NCI-H2029 treated with DMSO at 0.1 percent for 48 hours (cell line): Measurements from ENCODE around the gene DNAH8.
"Not testable (repeated sequence)": the region's sequence is repeated elsewhere in the genome, so short reads cannot be mapped to it uniquely, and the experiment has no call there.

ENCODE experiments used
- DNase-seq: peaks from one replicate; lab custom pipeline; 2025; lab: John Stamatoyannopoulos, UW

The DNAH8 gene

DNA sequence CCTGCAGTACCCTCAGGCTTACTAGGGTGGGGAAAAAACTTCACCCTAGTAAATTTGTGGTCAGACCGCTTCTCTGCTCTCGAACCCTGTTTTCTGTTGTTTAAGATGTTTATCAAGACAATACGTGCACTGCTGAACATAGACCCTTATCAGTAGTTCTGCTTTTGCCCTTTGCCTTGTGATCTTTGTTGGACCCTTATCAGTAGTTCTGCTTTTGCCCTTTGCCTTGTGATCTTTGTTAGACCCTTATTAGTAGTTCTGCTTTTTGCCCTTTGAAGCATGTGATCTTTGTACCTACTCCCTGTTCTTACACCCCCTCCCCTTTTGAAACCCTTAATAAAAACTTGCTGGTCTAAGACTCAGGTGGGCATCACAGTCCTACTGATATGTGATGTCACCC lies 15.4 kb upstream of the DNAH8 start:
- not testable (repeated sequence) for DNase-seq

DNA sequence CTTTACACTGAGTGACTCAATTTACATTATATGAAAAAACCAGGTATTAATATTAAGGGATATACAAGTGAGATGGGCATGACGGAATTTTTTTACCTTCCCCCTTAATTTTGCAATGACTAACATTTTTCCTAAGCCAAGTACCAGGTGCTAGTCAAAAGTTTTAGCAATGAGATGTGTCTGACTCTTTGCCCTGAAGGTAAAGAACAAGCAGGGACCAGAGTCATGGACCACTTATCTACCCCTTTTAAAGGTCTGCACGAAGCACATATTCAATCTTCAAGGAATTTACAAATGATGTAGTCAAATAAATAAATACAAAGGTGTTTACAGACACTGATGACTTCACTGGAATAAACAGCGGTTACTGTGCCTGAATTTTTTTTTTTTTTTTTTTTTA lies 13.6 kb upstream of the DNAH8 start:
- DNase-seq = no peak

DNA sequence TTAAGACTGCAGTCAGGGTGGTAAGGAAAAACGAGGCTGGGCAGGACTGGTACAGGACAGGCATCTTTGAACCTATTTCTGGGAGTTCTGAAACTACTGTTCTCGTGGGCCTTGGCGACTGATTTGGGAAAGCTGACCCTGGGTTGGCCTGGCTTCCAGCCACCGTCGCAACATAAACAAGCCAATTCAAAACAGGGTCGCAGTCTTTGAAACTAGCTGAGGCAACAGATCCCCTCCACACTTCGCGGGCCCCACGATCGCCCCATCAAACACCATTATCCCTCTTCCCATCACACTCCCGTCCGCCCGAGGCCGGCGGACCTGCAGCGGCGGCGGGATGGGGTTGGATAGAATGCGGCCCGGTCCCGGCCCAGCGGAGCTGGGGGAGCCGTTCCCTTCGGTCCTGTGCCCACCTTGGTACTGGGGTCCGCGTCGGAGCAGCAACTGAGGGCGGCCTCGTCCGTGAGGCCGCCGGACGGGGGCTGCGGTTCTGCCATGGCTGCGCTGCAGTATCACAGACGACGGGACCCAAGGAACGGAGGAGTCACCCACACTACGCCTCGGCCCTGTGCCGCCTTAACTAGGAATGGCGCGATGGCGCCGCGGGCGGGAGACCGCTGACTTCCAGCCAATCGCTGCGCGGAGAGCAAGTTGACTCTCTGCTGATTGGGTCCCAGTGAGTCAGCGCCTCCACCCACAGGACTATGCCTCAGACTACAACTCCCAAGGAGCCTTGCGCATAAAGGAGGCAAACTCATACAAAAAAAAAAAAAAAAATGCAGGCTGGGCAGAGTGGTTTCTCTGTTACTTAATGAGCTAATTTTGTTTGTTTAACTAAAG lies 12.3 kb upstream of the DNAH8 start, which contains the start of gene GLO1:
GLO1 (minus strand) TSS at position 588 of the 840 bp plus-strand sequence; CDS start at position 497, 91 bp downstream.
- DNase-seq = peak; percentile 85

DNA sequence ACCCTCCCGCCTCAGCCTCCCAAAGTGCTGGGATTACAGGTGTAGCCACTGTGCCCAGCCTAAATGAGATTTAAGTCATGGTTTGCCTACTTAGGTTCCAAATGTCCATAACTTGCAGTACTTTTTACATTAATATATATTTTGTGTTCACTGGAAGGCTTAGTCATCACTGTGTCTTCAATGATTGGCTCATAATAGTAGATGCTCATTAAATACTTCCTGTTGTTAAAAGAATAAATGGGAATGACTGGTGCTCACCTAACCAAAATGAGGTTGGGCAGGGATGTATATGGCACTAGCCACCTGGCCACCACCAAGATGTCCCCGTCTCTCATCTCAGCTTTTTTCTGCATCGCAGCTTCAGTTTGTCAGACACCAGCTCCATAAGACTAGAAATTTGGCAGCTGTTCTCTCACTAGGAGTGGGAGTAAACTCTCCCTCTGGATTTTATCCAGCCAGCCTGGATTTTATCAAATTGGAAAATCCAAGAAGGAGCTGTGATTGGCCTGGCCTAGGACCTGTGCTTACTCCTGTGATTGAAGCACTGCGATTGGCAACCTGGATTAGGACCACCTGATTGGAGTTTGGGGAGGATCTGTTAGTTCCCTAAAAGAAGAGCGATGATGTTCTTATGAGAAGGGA lies 11.0 kb upstream of the DNAH8 start:
- no peak for DNase-seq

DNA sequence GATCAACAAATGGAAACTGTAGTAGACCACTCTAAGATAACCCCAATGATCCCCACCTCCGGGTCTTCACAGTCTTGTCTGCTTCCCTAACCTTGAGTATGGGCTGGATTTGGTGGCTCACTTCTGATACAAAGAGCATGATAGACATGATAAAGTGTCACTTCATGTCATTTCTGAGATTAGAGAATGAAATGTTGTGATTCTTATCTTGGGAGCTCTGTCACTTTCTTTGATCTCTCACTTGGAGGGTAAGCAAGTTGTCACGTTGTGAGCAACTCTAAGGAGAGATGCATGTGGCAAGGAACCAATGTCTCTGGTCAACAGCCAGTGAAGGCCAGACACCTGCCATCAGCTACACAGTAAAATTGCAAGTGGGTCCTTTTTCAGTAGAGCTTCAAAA lies 9.2 kb upstream of the DNAH8 start:
- DNase-seq = no peak

DNA sequence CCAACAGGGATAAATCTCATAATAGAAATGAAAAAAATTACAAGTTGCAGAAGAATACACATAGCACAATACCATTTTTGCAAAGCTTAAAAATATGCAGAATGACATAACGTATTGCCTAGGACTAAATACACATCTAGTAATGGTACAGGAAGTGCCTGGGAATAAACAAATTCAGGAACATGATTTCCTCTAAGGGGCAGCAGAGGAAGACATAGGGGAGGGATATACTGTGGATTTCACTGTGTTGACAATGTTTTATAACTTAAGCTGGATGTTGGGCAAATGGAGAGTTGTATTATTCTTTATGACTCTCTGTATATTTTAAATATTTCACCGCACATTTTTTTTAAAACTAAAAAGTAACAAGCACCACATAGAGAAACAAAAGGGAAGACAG lies 6.6 kb upstream of the DNAH8 start:
- no peak for DNase-seq

DNA sequence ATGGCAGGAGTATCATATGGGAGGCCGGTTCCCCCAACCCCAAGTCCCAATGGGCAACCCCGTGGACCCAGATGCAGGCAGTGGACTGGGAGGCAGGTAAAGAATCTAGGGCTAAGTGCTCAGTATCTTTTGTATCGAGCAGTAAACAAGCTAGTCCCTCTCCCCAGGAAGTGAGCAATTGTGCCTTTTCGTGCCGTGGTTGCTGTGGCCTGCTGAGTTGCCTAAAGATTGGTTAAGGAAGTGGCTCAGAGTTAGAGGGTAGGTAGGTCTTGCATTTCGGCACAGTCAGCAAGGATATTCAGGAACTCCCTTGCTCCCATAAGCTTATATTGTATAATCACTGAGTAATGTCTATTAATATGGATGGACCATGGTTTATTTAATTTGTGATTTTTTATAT lies 1.3 kb upstream of the DNAH8 start:
- no peak for DNase-seq

DNA sequence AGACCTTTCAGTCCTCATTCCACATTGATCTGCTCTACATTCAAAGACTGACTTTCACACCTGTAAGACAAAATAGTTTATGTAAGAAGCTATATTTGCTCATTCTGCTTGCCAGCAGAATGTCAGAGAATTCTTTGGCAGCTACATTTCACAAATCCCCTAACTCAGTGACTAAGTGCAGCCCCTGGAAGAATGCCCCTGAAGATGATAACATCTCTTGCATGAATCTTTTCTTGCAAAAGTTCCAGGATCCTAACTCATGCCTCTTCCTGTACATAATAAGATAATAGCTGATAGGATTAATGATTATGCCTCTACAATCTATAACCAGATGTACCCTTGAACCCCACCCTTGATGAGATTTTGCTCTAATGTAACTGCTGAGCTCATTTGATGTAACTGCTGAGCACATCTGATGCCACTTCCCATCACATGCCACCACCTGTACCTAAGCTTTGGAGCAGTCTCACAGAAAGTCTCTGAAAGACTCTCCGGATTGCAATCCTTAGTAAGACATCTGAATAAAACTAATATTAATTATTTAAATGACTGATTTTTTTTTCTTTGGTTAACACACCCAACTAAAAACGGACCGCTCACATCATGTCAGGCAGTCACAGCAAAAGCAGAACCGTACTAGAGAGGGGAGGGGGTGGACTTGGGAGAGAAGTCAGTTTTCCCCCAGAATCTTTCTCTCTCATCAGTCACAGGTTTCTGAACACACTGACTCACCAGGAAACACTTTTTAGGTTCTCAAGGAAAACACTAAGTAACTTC lies 684 bp upstream of the DNAH8 start:
- no peak for DNase-seq

DNA sequence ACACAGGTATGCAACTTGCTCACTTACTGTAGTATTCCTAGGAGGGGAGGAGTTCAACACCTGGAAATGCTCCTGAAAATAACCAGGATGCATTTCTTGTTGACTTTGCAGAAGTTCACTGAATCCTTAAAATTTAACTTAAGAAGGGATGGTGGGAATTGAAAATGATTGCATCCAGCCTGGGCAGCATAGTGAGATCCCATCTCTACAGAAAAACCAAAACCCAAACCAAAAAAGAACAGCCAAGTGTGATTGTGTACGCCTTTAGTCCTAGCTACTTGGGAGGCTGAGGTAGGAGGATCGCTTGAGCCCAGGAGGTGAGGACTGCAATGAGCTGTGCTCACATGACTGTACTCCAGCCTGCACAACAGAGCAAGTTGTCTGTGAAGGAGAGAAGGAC lies 1.7 kb downstream of the DNAH8 start:
- DNase-seq = no peak

DNA sequence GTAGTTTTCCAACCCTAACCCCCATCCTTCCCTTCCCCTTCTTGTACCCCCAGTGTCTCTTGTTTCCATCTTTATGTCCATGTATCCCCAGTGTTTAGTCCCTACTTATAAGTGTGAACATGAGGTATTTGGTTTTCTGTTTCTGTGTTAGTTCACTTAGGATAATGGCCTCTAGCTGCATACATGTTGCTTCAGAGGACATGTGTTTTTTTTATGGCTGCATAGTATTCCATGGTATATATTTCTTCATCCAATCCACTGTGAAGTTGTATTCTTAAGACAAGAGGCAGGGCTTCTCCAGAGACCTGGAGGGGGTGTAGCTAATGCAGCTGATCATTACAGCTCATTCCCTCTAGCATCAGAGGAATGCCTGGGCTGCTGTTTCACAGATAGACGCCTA lies 4.2 kb downstream of the DNAH8 start:
- no peak for DNase-seq

DNA sequence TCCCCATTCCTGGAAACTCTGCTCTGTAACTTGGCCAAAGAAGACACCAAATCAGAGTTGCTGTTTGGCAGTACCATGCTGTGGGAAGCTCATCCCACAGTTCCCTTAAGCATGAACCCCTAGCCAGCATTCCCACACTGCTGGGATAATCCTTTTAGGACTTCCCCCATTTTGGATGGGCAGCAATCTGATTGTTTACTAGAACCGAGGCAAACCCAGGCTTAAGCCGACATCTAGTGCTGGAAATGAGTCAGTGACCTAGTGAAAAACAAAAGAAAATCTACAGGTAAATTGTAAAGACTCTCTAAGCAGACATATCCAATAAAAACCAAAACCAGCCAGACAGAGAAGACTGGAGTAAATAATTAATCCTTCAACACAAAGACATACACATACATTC lies 5.2 kb downstream of the DNAH8 start:
- DNase-seq = no peak

DNA sequence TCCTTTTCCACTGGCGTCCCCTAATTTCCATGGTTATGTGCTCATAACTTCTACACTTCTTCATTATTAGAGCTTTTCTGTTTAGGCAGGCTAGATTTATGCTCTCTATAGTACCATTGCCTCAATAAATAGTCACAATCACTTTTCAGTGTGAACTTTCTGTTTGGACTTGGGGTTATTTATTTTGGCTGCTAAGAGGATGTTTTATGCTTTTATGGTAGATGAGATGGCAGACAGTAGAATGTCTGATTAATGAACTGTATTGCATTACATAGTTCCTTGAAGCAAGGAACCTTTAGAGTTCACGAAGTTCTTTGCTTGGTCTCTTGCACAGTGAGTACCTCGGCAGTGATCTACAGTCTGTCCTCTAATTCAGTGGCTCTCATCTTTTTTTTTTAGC lies 6.9 kb downstream of the DNAH8 start:
- no peak for DNase-seq

DNA sequence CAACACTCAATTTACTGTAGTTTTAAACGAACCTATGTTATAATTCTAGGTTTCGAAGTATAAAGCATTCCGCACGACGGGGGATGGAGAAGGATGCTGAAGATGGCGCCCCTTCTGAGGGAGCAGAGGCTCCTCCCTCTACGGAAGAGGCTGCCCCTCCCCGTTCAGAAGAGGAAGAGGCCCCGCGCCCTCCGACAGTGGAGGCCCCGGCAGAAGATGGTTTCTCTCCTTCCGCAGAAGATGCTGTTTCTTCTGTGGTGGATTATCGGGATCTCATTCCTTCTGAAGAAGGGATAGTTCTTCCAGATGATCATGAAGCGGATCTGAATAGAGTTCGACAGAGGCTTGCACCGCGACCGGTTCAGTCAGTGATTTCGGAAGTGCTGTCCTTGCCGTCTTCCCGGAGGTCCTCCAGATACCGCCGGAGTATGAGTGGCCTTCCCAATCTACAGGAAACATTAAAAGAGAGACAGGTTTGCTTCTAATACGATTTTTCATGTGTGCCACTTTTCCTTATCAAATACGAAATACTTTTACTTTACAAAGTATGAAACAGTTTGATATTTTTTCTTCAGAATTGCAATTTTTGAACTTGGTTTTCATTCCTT lies 7.7 kb downstream of the DNAH8 start:
- no peak for DNase-seq

DNA sequence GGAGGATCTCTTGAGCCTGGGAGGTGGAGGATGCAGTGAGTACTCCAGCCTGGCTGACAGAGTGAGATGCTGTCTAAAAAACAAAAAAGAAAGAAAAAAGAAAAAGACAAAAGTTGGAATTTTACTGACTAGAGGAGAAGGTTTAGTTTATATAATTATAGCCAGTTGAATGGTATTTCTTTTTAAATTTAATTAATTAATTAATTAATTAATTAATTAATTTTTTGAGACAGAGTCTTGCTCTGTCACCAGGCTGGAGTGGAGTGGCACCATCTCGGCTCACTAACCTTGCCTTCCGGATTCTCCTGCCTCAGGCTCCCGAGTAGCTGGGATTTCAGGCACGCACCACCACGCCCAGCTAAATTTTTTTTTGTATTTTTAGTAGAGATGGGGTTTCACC lies 8.7 kb downstream of the DNAH8 start:
- no peak for DNase-seq

DNA sequence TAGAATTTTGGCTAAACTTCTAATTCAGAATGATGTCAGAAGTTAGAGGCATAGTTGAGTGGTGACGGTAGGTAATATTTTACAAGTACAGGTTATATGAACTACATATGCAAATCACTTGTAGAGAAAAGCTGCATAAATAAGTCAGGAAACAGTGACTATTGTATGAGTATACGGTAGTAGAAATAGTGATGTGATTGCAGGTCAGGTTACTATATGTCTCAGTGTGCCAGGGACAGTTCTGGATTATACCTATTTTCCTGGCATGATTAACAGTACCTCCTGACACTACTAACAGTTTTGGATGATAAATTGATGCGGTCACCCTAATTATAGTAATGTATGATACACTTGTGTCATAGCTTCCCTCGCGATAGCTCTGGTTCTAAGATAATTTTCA lies 9.2 kb downstream of the DNAH8 start:
- DNase-seq = no peak

DNA sequence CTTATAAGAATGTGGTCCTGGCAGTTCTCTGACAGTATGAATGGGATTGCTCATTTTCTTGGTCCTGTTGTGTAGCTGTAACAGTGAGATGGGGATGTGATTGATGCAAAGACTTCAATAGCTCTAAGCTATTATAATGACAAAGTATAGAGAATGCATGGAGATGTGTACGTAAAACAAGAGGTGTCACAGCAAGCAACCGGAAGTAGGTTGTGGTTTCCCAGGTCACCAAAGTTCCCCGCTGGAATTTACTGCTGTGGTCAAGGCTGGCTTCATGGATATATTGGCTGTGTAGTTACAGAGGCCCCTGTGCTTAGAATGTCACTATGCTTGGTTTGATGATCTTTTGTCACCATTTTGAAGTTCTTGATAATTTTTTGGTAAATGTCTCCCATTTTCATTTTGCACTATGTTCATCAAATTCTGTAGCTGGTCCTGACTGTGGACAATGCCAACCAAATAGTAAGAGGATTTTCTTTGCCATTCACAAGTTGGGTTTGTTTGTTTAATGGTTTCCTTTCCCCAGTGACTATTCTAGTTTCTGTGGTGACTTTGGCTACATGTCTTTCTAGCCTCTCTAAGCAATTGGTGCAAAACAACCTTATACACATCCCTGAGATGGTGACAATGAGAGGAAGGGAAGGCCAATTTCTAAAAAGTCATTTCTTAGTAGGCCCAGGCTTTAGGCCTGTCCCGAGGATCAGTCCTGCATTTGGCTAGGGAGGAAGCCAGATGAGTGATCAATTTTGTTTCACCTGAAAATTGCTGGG lies 10.5 kb downstream of the DNAH8 start:
- DNase-seq = no peak

DNA sequence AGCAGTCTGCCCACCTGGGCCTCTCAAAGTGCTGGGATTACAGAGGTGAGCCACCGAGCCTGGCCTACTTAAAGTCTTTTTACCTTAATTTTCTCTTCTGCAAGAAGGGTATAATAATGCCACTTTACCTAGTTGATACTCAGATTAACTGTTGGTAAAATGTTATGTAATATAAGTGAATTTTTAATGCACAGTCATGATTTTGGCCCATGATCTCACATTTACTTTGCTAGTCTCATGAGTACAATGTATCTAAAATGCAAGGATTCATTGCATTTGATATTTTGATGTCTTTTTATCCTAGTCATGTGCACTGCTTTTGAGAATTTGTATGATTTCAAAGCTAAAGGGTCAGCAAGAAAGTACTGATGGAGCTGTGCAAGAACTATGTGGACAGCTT lies 13.1 kb downstream of the DNAH8 start:
- DNase-seq = no peak

DNA sequence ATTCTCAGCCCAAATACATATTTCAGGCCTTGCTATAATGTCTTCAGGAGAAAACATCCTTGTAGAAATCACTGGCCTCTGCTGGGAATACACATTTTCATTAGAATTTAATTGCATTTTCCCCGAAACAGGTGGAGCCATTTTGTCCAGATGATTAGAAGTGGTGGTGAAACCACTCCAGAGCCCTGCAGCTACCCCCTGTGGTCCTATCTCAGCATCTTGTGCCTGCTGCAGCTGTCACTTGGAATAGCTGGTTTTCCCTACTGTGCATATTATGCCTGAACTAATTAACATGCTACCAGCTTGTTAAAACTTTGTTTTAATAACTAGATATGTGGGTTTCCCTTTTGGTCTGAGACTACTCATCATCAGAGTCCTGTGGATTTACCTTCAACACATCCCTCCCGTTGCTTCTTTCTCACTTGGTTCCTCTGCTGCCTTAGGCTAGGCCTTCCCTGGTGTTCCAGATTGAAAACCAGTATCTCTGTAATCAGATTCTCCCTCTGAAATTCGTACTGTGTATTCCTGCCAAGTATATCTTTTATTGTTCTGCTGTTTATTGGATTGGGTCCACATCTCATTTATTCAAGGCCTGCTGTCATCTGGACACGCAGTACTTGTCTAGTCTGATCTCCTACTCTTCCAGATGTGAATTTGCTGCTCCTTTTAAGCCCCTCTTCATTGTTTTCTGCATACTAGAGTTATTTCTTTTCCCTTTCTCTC lies 15.2 kb downstream of the DNAH8 start:
- DNase-seq = peak; percentile 24

DNA sequence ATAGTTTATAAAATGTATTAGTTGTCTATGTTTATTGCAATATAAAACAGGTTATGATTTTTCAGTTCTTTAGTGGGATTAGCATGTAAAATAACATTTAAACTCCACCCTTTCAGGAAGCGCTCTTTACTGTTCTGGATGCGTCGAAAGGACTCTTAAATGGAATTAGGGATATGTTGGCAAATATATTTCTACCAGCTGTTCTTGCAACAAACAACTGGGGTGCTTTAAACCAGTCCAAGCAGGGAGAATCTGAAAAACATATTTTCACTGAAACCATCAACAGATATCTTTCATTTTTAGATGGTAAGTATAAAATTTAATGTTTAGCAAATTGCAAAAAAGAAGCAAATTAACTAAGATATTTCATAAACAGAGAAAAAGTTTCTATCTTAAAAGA lies 21.8 kb downstream of the DNAH8 start:
- no peak for DNase-seq

DNA sequence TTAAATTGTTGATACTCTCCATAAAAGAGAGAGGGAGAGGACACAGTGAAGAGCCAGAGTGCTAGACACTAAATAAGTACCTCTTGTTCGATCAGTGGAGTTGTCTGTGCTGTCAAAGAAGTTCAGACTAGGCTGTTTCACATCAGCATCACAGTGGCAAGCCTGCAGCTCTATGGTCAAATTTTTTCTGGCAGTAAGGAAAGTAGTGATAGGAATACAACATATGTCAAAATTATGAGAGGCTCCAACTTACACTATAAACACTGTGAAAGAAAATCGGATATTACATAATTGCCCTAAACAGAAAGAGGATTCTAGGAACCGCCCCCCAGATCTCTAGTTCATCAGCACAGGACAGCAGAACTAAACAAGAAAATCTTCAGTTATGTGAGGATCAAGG lies 23.1 kb downstream of the DNAH8 start:
- no peak for DNase-seq

DNA sequence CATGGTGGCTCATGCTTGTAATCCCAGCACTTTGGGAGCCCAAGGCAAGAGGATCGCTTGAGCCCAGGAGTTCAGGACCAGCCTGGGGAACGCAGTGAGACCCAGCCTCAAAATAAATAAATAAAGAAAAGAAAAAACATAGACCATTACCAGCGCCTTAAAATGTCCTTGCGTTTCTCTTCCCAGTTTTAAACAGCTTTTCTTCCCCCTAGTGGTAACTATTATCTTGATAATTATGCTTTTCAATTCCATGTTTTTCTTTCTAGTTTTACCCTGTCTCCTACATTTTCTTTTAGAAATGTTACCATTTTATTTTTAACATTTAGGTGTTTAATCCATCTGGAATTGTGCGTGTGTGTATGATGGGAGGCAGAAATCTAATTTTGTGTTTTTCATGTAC lies 24.4 kb downstream of the DNAH8 start:
- DNase-seq = no peak
